ENCODE measurements around the gene PRRC1.
A peak's percentile ranks its signal among the peaks of the same experiment; 100 is the strongest.
"Not testable (repeated sequence)": the region's sequence is repeated elsewhere in the genome, so short reads cannot be mapped to it uniquely, and the experiment has no call there.

PRRC1 gene

DNA sequence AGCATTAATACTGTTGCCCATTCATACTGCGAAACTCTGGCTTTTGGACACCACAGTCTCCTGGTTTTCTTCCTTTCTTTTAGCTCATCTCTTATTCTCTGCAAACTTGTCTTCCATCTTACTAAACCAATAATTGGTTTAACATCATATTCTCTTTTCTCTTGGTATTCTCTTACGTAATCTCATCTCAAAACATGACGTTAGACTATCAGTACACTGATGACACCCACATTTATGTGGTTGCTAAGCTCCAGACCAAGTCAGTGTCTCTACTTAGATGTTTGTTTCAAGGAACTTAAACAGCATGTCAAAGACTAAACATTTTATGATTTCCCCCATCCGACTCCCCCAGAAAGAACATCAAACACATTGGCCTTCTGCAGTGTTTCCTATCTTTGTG lies 2.1 kb downstream of the PRRC1 start:
- Mint-ChIP-seq H3K27ac (no peak overlapping the region), H3K36me3 (peaks cover 22% of the 10 kb centered on the region), H3K9me3 (peaks cover 9% of the 10 kb centered on the region), H3K4me3 (peak overlapping the region; percentile 2), H3K4me1 (peaks cover 21% of the 10 kb centered on the region)
- DNase-seq (ENCODE audit: low spot score in 2 of 2): no peak
- no peak for ATAC-seq

DNA sequence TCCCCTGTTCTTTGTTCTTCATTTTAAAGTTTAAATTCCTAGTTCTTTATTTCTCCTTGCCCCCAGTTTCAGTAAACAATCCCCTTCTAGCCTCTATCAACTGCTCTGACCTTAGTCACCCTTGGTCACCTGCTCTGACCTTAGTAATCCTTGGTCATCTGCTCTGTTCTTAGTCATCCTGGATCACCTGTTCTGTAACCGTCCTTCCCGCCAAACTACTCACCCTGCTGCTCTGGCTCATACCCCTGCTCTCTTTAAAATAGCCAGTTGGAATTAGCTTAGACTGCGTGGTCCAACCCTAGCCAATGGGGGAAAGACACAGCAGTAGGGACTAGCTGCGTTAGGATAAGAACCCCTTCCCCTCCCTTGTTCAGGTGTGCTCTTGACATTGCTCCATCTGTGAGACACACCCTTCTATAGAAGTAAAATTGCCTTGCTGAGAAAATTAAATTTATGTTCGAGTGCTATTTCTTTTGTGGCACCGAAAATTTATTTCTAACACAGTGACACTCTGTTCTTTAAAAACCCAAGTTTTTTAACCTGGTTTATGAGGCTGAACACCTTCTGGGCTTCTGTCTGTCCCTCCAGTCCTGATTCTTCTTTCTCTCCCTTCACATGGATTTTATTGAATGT lies 3.8 kb downstream of the PRRC1 start:
- H3K4me3 Mint-ChIP-seq: no peak overlapping the region
- no peak for DNase-seq (ENCODE audit: low spot score in 2 of 2)
- peaks cover 9% of the 10 kb centered on the region for H3K9me3 Mint-ChIP-seq
- no peak overlapping the region for H3K27ac Mint-ChIP-seq
- peaks cover 40% of the 10 kb centered on the region for H3K36me3 Mint-ChIP-seq
- peaks cover 21% of the 10 kb centered on the region for H3K4me1 Mint-ChIP-seq
- ATAC-seq: no peak

DNA sequence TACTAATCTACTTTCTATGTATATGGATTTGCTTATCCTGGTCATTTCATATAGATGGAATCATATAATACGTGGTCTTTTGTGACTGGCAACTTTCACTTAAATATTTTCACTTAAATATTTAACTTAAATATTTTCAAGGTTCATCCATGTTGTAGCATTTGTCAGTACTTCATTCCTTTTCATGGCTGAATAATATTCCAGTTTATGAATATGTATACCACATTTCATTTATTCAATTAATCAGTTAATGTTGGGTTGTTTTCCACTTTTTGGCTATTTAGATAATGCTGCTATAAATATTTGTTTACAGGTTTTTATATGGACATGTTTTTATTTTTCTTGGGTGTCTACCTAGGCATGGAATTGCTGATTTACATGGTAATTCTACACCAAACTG lies 7.7 kb downstream of the PRRC1 start:
- ATAC-seq (no peak), DNase-seq (ENCODE audit: low spot score in 2 of 2) (no peak)
- peaks cover 16% of the 10 kb centered on the region for H3K4me1 Mint-ChIP-seq
- no peak overlapping the region for H3K27ac Mint-ChIP-seq
- peaks cover 9% of the 10 kb centered on the region for H3K9me3 Mint-ChIP-seq
- H3K36me3 Mint-ChIP-seq: peaks cover 79% of the 10 kb centered on the region
- H3K4me3 Mint-ChIP-seq: no peak overlapping the region

DNA sequence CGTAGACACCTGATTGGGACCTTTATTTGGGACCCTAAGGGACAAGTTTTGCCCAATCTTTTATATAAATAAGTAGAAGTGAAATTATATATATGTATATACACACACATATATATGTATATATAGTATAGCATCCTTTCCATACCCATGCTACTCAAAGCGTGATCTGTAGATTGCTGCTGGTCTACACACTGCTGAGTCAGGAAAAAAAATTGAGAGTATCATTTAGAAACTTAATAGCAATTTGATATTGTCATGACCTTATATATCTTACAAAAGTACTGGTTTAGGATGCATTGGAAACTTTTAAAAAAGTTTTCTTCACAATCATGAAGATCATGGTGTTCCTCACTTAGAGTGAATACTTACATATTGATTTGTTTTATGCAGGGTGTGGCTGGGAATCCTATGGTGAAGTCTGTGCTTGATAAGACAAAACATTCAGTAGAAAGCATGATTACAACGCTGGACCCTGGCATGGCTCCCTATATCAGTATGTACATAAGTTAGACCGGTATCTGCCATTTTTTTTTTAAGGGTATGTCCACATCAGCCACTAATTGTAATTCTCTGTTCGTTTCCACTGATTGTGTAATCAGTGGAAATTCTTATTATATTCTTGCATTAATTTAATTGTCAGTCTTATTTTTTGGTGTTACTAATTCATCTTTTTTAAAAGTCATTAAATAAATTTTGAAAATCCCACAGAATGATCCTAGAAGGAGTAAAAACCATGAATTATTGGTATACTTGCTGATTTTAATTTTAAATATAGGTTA lies 12.7 kb downstream of the PRRC1 start:
- Mint-ChIP-seq H3K36me3 (peaks cover 100% of the 10 kb centered on the region), H3K27ac (no peak overlapping the region), H3K9me3 (no peaks in the 10 kb centered on the region), H3K4me1 (peaks cover 4% of the 10 kb centered on the region), H3K4me3 (no peak overlapping the region)
- DNase-seq (ENCODE audit: low spot score in 2 of 2) (no peak), ATAC-seq (no peak)

DNA sequence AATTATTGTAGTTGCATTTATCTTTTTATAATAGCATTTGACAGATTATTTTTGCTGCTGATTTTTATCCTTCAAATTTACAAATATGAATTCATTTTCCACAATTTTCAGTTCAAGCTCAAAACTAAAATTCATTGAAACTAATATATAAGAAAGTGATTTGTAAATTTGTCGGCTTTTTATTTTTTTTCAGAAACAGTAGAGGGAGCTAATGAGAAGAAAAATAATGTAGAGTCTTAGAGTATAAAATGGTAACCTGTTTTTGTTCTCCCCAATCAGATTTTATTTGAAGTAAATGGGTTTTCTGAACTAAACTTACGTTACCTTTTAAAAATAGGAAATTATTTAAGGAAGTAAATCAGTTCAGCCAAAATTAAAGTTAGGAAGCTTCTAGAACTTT lies 19.2 kb downstream of the PRRC1 start:
- no peaks in the 10 kb centered on the region for H3K4me1 Mint-ChIP-seq
- DNase-seq (ENCODE audit: low spot score in 2 of 2) (no peak), ATAC-seq (no peak)
- no peaks in the 10 kb centered on the region for H3K9me3 Mint-ChIP-seq
- peaks cover 93% of the 10 kb centered on the region for H3K36me3 Mint-ChIP-seq
- H3K27ac Mint-ChIP-seq: no peak overlapping the region
- H3K4me3 Mint-ChIP-seq: no peak overlapping the region

DNA sequence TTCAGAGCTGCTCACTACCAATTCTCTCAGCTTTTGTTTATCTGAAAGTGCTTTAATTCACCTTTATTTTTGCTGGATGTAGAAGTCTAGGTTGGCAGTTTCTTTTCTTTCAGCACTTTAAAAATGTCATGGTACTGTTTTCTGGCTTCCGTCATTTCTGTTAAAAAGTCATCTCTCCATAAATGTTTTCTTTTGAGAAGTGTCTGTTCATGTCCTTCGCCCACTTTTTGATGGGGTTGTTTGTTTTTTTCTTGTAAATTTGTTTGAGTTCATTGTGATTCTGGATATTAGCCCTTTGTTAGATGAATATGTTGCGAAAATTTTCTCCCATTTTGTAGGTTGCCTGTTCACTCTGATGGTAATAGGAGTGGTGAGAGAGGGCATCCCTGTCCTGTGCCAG lies 23.1 kb downstream of the PRRC1 start:
- not testable (repeated sequence) for DNase-seq (ENCODE audit: low spot score in 2 of 2); H3K4me1 Mint-ChIP-seq; H3K9me3 Mint-ChIP-seq; H3K27ac Mint-ChIP-seq; H3K4me3 Mint-ChIP-seq; ATAC-seq
- H3K36me3 Mint-ChIP-seq: peaks cover 64% of the 10 kb centered on the region

DNA sequence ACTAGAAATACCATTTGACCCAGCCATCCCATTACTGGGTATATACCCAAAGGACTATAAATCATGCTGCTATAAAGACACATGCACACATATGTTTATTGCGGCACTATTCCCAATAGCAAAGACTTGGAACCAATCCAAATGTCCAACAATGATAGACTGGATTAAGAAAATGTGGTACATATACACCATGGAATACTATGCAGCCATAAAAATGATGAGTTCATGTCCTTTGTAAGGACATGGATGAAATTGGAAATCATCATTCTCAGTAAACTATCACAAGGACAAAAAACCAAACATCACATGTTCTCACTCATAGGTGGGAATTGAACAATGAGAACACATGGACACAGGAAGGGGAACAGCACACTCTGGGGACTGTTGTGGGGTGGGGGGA lies 27.8 kb downstream of the PRRC1 start:
- not testable (repeated sequence) for ATAC-seq; H3K27ac Mint-ChIP-seq; H3K9me3 Mint-ChIP-seq; H3K4me1 Mint-ChIP-seq; H3K4me3 Mint-ChIP-seq; DNase-seq (ENCODE audit: low spot score in 2 of 2)
- peaks cover 58% of the 10 kb centered on the region for H3K36me3 Mint-ChIP-seq

DNA sequence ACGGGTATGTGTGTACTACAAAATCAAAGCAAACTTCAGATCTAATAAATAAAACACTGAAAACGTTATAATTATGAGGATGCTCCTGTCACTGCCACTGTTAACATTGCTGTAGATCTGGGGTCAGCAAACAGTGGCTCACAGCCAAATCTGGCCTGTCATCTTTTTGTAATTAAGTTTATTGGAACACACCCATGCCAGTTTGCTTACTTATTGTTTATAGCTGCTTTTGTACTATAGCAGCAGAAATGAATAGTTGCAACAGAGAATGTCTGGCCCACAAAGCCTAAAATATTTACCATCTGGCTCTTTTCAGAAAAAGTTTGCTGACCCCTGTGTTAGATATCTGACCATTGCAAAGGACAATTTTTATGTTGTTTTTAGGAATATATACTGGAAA lies 32.1 kb downstream of the PRRC1 start:
- Mint-ChIP-seq H3K27ac (no peak overlapping the region), H3K36me3 (peaks cover 86% of the 10 kb centered on the region), H3K4me3 (no peak overlapping the region), H3K9me3 (no peaks in the 10 kb centered on the region), H3K4me1 (peaks cover 9% of the 10 kb centered on the region)
- no peak for DNase-seq (ENCODE audit: low spot score in 2 of 2)
- no peak for ATAC-seq

DNA sequence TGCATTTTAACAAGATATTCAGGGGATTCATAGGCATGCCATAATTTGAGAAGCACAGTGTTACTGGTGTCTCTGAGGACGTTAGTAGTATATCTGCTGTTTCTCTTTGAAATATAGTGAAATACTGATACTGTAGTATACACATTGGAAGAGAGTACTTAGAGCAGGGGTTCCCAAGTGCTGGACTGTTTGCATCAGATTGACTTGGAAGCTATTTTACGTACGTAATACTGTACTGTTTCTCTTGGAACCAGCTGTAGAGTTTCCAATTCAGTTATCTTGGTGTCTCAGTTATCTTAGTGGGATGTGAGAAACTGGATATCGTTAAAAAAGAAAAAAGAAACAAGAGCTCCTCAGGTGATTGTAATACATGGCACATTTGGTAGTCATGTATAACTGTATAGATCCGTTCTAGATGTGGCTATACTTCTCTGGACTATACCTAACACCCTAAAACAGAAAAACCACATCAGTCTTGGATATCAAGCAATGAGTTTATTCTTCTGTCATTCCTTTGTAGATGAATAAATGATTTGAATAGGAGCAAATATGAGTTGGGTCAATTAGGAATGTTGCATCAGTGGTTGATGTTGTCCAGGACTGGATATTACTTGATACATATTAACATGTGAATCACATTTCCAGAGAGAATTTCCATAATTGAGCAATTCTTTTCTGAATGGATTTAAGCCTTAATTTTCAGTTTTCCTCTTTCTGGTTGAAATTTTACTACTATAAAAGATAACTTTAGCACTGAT lies 33.4 kb downstream of the PRRC1 start:
- Mint-ChIP-seq H3K36me3 (peaks cover 82% of the 10 kb centered on the region), H3K4me1 (peaks cover 6% of the 10 kb centered on the region), H3K4me3 (no peak overlapping the region), H3K9me3 (no peaks in the 10 kb centered on the region), H3K27ac (no peak overlapping the region)
- no peak for ATAC-seq
- DNase-seq (ENCODE audit: low spot score in 2 of 2): no peak

DNA sequence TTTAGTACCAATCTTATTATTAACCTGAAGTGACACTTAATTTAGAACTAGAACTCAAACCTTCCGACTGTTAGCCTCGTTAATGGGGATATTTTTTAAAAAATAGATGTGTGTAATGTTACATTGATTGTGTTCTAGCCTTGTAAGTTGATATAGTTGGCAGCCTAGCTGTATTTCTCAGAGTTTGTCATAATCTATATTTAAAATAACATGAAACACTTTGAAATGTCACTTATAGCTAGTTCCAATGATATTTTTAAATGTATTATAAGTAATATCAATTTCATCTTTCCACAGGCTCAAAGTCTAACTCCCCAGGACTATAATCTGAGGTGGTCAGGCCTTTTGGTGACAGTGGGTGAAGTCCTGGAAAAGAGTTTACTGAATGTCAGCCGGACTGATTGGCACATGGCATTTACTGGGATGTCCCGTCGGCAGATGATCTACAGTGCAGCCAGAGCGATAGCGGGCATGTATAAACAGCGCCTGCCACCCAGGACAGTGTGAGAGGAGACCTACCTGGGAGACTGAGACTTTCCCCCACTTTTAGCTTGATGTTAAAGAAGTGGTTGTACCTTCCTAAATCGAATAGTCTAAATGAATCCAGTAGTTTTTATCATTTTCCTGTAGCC lies 34.1 kb downstream of the PRRC1 start:
- H3K36me3 Mint-ChIP-seq: peaks cover 80% of the 10 kb centered on the region
- H3K9me3 Mint-ChIP-seq: no peaks in the 10 kb centered on the region
- ATAC-seq (no peak), DNase-seq (ENCODE audit: low spot score in 2 of 2) (no peak)
- no peaks in the 10 kb centered on the region for H3K4me1 Mint-ChIP-seq
- H3K27ac Mint-ChIP-seq: no peak overlapping the region
- no peak overlapping the region for H3K4me3 Mint-ChIP-seq

DNA sequence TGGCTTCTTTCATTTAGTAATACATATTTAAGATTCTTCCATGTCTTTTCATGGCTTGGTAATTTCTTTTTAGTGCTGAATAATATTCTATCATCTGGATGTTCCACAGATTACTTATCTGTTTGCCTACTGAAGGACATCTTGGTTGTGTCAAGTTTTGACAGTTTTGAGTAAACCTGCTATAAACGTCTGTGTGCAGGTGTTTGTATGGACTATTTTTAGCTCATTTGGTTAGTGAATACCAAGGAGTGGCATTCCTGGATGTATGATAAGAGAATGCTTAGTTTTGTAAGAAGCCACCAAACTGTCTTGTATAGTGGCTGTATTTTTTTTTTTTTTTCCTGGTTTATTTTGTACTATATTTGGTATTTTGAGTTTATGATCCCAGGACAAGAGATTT lies 38.4 kb downstream of the PRRC1 start:
- H3K4me1 Mint-ChIP-seq: no peaks in the 10 kb centered on the region
- ATAC-seq (no peak), DNase-seq (ENCODE audit: low spot score in 2 of 2) (no peak)
- peaks cover 45% of the 10 kb centered on the region for H3K36me3 Mint-ChIP-seq
- H3K27ac Mint-ChIP-seq: no peak overlapping the region
- no peaks in the 10 kb centered on the region for H3K9me3 Mint-ChIP-seq
- no peak overlapping the region for H3K4me3 Mint-ChIP-seq

DNA sequence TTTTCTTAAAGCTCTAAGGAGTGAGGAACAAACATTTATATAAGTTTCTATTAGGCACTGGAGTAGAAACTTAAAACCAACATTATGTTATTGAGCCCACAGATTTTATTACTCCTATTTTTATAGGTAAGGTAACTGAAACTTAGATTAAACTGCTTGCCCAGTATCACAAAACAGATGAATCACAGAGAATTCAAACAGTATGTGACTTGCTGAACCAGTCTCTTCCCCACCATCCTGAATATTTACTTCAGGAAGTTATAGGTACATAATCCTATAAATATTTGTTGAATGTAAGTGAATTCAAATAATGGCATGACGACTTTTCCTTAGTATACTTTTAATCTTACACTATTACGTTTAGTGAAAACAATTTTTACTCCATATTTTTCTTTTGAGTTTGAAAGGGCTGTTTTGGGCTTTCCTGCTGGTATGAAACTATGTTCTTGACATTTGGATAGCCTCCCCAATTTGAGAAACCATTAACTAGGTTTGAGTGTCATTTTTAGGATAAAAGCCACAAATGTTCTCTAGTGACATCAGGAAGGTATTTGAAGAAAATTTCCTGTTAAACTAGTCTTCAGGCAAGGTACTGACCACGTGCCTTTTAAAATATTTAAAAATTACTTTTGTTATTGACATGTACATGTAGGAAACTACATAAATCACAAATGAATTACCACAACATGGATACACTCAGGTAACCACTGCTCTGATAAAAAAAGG lies 39.3 kb downstream of the PRRC1 start:
- H3K36me3 Mint-ChIP-seq: peaks cover 36% of the 10 kb centered on the region
- no peak for DNase-seq (ENCODE audit: low spot score in 2 of 2)
- ATAC-seq: no peak
- no peaks in the 10 kb centered on the region for H3K9me3 Mint-ChIP-seq
- no peak overlapping the region for H3K27ac Mint-ChIP-seq
- no peaks in the 10 kb centered on the region for H3K4me1 Mint-ChIP-seq
- H3K4me3 Mint-ChIP-seq: no peak overlapping the region

DNA sequence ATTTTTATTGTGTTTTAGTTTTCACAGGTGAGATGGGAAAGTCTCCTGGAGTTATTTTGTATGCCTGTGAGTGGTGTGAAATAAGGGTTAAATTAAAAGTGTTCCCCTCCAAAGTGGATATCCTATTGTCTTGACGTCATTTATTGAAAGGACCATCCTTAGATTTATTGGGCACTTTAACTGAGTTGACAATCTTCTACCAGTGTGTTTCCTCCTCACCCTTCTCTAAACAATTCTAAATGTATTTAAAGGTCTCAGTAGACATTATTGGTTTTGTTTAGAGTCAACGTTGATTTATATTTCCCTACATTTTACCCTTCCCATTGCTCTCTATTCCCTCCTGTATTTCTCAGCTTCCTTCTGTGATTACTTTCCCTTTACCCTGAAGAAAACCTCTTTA lies 40.8 kb downstream of the PRRC1 start:
- no peak for ATAC-seq

DNA sequence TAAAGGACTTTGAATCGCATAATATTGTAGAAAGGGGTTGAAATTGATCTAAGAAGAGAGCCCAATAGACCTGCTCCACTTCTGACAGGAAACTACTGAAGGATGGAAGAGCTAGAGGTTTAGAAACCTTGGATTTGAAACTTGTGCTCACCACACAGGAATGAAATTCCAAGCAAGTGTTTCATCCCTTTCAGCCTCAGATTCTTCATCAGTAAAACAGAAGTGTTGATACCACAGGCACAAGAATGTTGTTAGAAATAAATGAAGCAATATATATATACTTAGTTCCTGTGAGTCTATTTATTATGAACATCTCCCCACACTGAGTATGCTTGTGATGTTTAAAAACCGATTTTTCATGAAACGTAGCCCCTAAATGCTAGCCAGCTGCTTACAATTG lies 43.8 kb downstream of the PRRC1 start:
- no peak overlapping the region for H3K4me3 Mint-ChIP-seq
- H3K27ac Mint-ChIP-seq: no peak overlapping the region
- DNase-seq (ENCODE audit: low spot score in 2 of 2) (no peak), ATAC-seq (no peak)
- no peaks in the 10 kb centered on the region for H3K9me3 Mint-ChIP-seq
- H3K36me3 Mint-ChIP-seq: peaks cover 6% of the 10 kb centered on the region
- H3K4me1 Mint-ChIP-seq: peaks cover 8% of the 10 kb centered on the region

More for the DNA sequence above, 40.8 kb downstream of the PRRC1 start:
- Mint-ChIP-seq H3K27ac (no peak overlapping the region), H3K36me3 (peaks cover 24% of the 10 kb centered on the region), H3K4me1 (no peaks in the 10 kb centered on the region), H3K4me3 (no peak overlapping the region), H3K9me3 (no peaks in the 10 kb centered on the region)
- DNase-seq (ENCODE audit: low spot score in 2 of 2): no peak

DNA sequence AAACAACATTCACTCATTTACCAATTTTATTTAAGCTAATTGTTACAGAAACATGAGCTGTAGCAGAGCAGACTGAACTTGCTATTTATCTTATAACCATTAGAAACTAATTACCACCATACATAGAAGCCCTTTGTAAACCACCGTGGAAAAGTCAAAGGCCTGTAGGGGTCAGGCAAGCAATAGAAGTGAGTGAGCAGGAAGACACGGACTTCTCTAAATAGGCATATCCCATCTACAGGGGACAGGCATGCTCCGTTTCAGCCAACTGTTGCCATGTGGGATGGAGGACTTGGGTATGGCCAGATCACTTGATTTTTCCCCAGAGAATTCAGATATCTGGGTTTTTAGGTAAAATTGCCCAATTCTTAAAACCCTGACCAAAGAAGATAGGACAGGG lies 44.8 kb downstream of the PRRC1 start:
- Mint-ChIP-seq H3K9me3 (no peaks in the 10 kb centered on the region), H3K27ac (no peak overlapping the region), H3K36me3 (no peaks in the 10 kb centered on the region), H3K4me1 (peaks cover 11% of the 10 kb centered on the region), H3K4me3 (no peak overlapping the region)
- no peak for DNase-seq (ENCODE audit: low spot score in 2 of 2)
- ATAC-seq: no peak

All from stimulated activated effector memory CD8-positive, alpha-beta T cell treated with anti-CD3 and anti-CD28 coated beads, Interleukin-12 subunit alpha, Interleukin-12 subunit beta, amount 100 ng/mL, for 72 hours (primary cell).